NCI-H524 treated with DMSO at 0.1 percent for 48 hours (cell line): ENCODE data around the gene SYNDIG1.

Source experiments
- DNase-seq: peaks from one replicate; lab custom pipeline; 2025; lab: John Stamatoyannopoulos, UW

Gene SYNDIG1

GRCh38 chr20:24634855-24635254 lies 165.4 kb downstream of the SYNDIG1 start:
- DNase-seq = no peak

- DNase-seq = no peak
Observed at GRCh38 chr20:24636626-24637025, 167.2 kb downstream of the SYNDIG1 start.

GRCh38 chr20:24637087-24637486 lies 167.7 kb downstream of the SYNDIG1 start:
- no peak for DNase-seq

GRCh38 chr20:24637941-24638340 lies 168.5 kb downstream of the SYNDIG1 start:
- no peak for DNase-seq

GRCh38 chr20:24638591-24639548 lies 169.4 kb downstream of the SYNDIG1 start:
- DNase-seq = no peak

- no peak for DNase-seq
Observed at GRCh38 chr20:24640276-24640675, 170.8 kb downstream of the SYNDIG1 start.

- no peak for DNase-seq
Observed at GRCh38 chr20:24640686-24641085, 171.3 kb downstream of the SYNDIG1 start.

GRCh38 chr20:24643731-24644626 lies 174.6 kb downstream of the SYNDIG1 start:
- DNase-seq = no peak

GRCh38 chr20:24646321-24646720 lies 176.9 kb downstream of the SYNDIG1 start:
- no peak for DNase-seq

- DNase-seq = peak; percentile 91
Observed at GRCh38 chr20:24647713-24648112, 178.3 kb downstream of the SYNDIG1 start.

- DNase-seq = peak; percentile 34
Observed at GRCh38 chr20:24648481-24648880, 179.1 kb downstream of the SYNDIG1 start.

GRCh38 chr20:24648919-24649318 lies 179.5 kb downstream of the SYNDIG1 start:
- DNase-seq = no peak

- DNase-seq = no peak
Observed at GRCh38 chr20:24649787-24650490, 180.5 kb downstream of the SYNDIG1 start.

GRCh38 chr20:24651171-24651975 lies 181.9 kb downstream of the SYNDIG1 start:
- no peak for DNase-seq

- DNase-seq = no peak
Observed at GRCh38 chr20:24651976-24652345, 182.5 kb downstream of the SYNDIG1 start.

GRCh38 chr20:24653306-24653705 lies 183.9 kb downstream of the SYNDIG1 start:
- no peak for DNase-seq

GRCh38 chr20:24654425-24654824 lies 185.0 kb downstream of the SYNDIG1 start:
- DNase-seq = no peak

- DNase-seq = no peak
Observed at GRCh38 chr20:24656391-24656790, 187.0 kb downstream of the SYNDIG1 start.

- DNase-seq = no peak
Observed at GRCh38 chr20:24657196-24657595, 187.8 kb downstream of the SYNDIG1 start.

- DNase-seq = no peak
Observed at GRCh38 chr20:24657878-24658620, 188.6 kb downstream of the SYNDIG1 start.
